ENCODE results near the gene RNU2-63P.
"Not testable (repeated sequence)": the region's sequence is repeated elsewhere in the genome, so short reads cannot be mapped to it uniquely, and the experiment has no call there.

DNA sequence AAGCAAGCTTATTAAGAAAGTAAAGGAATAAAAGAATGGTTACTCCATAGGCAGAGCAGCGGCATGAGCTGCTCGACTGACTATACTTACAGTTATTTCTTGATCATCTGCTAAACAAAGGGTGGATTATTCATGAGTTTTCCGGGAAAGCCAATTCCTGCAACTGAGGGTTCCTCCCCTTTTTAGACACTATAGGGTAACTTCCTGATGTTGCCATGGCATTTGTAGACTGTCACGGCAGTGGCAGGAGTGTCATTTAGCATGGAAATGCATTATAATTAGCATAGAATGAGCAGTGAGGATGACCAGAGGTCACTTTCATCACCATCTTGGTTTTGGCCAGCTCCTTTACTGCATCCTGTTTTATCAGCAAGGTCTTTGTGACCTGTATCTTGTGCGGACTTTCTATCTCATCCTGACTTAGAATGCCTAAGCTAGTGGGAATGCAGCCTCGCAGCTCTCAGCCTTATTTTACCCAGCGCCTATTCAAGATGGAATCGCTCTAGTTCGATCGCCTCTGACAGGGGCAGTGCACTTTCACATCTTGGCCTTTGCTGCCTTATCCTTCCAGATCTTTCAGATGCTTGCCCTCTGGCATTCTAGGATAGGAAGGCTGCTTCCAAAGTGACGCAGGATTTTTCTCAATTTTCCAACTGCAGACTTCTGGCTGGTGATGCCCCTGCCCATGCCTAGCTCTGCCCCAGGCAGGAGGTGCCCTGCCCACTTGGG, 1.9 kb upstream of the RNU2-63P start:
- TF ChIP-seq, protein P1, sequence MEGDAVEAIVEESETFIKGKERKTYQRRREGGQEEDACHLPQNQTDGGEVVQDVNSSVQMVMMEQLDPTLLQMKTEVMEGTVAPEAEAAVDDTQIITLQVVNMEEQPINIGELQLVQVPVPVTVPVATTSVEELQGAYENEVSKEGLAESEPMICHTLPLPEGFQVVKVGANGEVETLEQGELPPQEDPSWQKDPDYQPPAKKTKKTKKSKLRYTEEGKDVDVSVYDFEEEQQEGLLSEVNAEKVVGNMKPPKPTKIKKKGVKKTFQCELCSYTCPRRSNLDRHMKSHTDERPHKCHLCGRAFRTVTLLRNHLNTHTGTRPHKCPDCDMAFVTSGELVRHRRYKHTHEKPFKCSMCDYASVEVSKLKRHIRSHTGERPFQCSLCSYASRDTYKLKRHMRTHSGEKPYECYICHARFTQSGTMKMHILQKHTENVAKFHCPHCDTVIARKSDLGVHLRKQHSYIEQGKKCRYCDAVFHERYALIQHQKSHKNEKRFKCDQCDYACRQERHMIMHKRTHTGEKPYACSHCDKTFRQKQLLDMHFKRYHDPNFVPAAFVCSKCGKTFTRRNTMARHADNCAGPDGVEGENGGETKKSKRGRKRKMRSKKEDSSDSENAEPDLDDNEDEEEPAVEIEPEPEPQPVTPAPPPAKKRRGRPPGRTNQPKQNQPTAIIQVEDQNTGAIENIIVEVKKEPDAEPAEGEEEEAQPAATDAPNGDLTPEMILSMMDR (IDR thresholded peaks at IDR 0.05) = not testable (repeated sequence)
- not testable (repeated sequence) for TF ChIP-seq POLR2A (IDR thresholded peaks at IDR 0.05); POLR2AphosphoS5 (IDR thresholded peaks at IDR 0.05); EP300 (IDR thresholded peaks at IDR 0.05; ENCODE audit: low read depth)

Measured in transverse colon (tissue), 4 donors.